Prostate gland (tissue), 2 donors: ENCODE data around the gene MT2A. TPM values are rescaled to one million over a fixed set of nuclear protein-coding genes. Genes with fewer than 3 reads are reported as not detected.

Source experiments
- DNase-seq: peaks from one replicate; pipeline ENCODE4 v3.0.0-alpha.2; 2019; ENCODE audit warnings: low spot score
- H3K27ac ChIP-seq, 2 donors: fragments of 200-600 bp; sonication (generic); 2 replicates each; pipeline ENCODE4 v1.5.1; 2017 to 2019
- H3K27me3 ChIP-seq: fragments of 200-600 bp; sonication (generic); replicated peaks from 2 replicates; pipeline ENCODE4 v1.5.1; 2019; ENCODE audit not compliant: insufficient read depth
- H3K36me3 ChIP-seq, 2 donors: fragments of 200-600 bp; sonication (generic); 1 replicate in 1 of 2; 2 replicates in 1 of 2; pipeline versions ENCODE4 v1.5.1 to v1.8.1; 2017 to 2019
- H3K4me1 ChIP-seq: fragments of 200-600 bp; sonication (generic); replicated peaks from 2 replicates; pipeline ENCODE4 v1.5.1; 2019
- H3K4me3 ChIP-seq, 2 donors: fragments of 200-600 bp; sonication (generic); 2 replicates each; pipeline ENCODE4 v1.5.1; 2017 to 2019
- H3K9me3 ChIP-seq: fragments of 200-600 bp; sonication (generic); 2 replicates; pipeline ENCODE4 v1.5.1; 2017
- POLR2A ChIP-seq: fragments of 450-650 bp; IDR thresholded peaks from one replicate; pipeline ENCODE4 v1.6.1; 2016; ENCODE audit warnings: antibody characterized with exemption, mild to moderate bottlenecking
- POLR2AphosphoS5 ChIP-seq: sonication (generic); formaldehyde crosslinking; IDR thresholded peaks from one replicate; pipeline ENCODE4 v1.6.1; 2017; ENCODE audit warnings: antibody characterized with exemption
- WGBS: methylation state at CpG from one replicate; pipeline ENCODE4 v1.1.5; 2018; 5-methylcytosine and 5-hydroxymethylcytosine counted together
- intact Hi-C: fragments of 100-400 bp; cut with DNase I; formaldehyde crosslinking; loops from one replicate; pipeline ENCODE4 v1.14.2; 2022
- total RNA-seq, 2 donors: library from RNA; depleted of rRNA; stranded (reverse); fragments of >200 nt; gene quantifications; one replicate each; pipeline ENCODE4 v1.1.0, GENCODE V29; 2016
- TF ChIP-seq, protein P1 (sequence below), 4 experiments: fragments of 200-600 bp in 2 of 4; fragments of 450-650 bp in 2 of 4; sonication (generic) in 2 of 4; IDR thresholded peaks; 1 replicate in 3 of 4; 2 replicates in 1 of 4; pipeline ENCODE4 v1.5.1; 2016 to 2019; ENCODE audit warnings: antibody characterized with exemption in 4 of 4, mild to moderate bottlenecking in 2 of 4, moderate library complexity in 2 of 4

Gene MT2A
- 100 to 1,000 TPM; 134 to 214 TPM for total RNA-seq

DNA sequence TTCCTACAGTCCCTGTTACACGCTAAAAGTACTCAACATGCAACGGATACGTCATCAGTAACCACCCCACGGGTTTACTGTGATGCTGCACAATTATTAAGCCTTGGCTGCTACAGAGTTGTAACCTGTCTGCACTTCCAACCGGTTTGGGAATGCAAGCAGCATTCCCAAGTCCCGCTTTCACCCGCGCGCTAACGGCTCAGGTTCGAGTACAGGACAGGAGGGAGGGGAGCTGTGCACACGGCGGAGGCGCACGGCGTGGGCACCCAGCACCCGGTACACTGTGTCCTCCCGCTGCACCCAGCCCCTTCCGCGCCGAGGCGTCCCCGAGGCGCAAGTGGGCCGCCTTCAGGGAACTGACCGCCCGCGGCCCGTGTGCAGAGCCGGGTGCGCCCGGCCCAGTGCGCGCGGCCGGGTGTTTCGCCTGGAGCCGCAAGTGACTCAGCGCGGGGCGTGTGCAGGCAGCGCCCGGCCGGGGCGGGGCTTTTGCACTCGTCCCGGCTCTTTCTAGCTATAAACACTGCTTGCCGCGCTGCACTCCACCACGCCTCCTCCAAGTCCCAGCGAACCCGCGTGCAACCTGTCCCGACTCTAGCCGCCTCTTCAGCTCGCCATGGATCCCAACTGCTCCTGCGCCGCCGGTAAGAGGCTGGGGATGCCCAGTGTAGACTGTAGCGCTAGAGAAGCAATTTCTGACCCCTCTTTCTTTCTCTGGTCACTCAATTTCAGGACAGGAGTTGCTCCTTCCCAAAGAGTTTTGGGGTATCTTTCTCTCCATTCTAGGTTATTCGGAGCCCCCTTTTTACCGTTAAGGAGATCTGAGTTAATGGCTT lies at the start of gene MT2A:
TSS of gene MT2A (plus strand) at position 542 of the 833 bp plus-strand sequence. CDS start at position 614, 72 bp downstream.
- Histone ChIP-seq H3K27me3 (no peaks in the 10 kb centered on the region), H3K4me3 (peak within 1 kb of the TSS; percentile 33 to 57), H3K27ac (peak within 1 kb of the TSS; percentile 86 to 90), H3K4me1 (peaks cover 22% of the 10 kb centered on the region), H3K9me3 (no peaks in the 10 kb centered on the region), H3K36me3 (no peaks in the 10 kb centered on the region)
- intact Hi-C loops = loop anchor here (5.0 kb wide), 1 partner anchor 74 kb away; the partner anchor contains the start of gene MT1X
- 9% methylated on average over 44 of the region's 62 CpGs for WGBS
- peak; percentile 77 for TF ChIP-seq POLR2A
- TF ChIP-seq POLR2AphosphoS5 = peak; percentile 78
- TF ChIP-seq, protein P1, sequence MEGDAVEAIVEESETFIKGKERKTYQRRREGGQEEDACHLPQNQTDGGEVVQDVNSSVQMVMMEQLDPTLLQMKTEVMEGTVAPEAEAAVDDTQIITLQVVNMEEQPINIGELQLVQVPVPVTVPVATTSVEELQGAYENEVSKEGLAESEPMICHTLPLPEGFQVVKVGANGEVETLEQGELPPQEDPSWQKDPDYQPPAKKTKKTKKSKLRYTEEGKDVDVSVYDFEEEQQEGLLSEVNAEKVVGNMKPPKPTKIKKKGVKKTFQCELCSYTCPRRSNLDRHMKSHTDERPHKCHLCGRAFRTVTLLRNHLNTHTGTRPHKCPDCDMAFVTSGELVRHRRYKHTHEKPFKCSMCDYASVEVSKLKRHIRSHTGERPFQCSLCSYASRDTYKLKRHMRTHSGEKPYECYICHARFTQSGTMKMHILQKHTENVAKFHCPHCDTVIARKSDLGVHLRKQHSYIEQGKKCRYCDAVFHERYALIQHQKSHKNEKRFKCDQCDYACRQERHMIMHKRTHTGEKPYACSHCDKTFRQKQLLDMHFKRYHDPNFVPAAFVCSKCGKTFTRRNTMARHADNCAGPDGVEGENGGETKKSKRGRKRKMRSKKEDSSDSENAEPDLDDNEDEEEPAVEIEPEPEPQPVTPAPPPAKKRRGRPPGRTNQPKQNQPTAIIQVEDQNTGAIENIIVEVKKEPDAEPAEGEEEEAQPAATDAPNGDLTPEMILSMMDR (IDR thresholded peaks at IDR 0.05) = no peak
- peak; percentile 95 for DNase-seq

DNA sequence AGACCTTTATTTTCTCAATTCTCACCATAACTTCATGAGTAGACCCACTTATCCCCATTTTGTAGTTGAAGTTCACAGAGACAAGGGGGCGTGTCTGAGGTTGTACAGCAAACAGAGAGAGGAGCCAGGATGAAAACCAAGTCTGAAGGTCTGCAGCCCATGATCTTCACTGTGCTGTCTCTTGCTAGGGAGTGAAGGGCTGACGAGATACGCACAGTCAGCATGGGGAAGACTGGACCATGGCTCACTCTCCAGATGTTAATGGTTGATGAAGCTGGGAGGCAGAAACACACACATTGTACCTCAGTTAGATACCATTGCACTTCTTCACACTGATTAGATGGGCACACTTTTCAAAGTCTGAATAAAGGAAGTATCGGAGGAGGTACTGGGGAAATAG lies 49.3 kb upstream of the MT2A start:
- no peak for DNase-seq
- WGBS = 85% methylated on average over 4 of the region's 4 CpGs
- Histone ChIP-seq H3K27me3 (no peaks in the 10 kb centered on the region), H3K27ac (no peak overlapping the region), H3K4me3 (no peak overlapping the region), H3K9me3 (no peaks in the 10 kb centered on the region), H3K36me3 (no peaks in the 10 kb centered on the region), H3K4me1 (no peaks in the 10 kb centered on the region)
- intact Hi-C loops = no loop called here
- TF ChIP-seq, protein P1 (IDR thresholded peaks at IDR 0.05) = no peak
- TF ChIP-seq POLR2AphosphoS5 (no peak), POLR2A (no peak)

DNA sequence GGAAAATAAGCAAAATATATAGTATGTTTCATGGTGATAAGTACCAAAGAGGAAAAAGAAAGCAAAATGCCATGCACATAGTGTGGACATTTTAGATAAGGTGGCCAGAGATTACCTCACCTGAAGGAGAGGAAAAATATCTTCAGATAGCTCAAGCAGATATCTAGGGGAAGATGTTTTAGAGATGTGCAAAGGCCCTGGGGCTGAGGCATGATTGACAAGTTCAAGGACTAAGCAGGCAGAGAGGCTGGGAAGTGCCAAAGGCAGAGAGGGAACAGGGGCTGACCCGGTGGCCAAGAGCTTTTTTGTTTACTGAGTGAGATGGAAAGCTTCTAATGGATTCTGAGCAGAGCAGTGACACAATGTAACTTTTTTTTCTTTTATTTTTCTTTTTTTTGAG lies 47.9 kb upstream of the MT2A start:
- H3K9me3 ChIP-seq = no peaks in the 10 kb centered on the region
- intact Hi-C loops = no loop called here
- no peaks in the 10 kb centered on the region for H3K27me3 ChIP-seq
- no peak overlapping the region for H3K4me3 ChIP-seq
- 44% methylated on average over 1 of the region's 1 CpG for WGBS
- H3K36me3 ChIP-seq = no peaks in the 10 kb centered on the region
- H3K27ac ChIP-seq = no peak overlapping the region
- no peaks in the 10 kb centered on the region for H3K4me1 ChIP-seq
- TF ChIP-seq POLR2AphosphoS5 (no peak), POLR2A (no peak)
- TF ChIP-seq, protein P1 (IDR thresholded peaks at IDR 0.05) = no peak
- no peak for DNase-seq

DNA sequence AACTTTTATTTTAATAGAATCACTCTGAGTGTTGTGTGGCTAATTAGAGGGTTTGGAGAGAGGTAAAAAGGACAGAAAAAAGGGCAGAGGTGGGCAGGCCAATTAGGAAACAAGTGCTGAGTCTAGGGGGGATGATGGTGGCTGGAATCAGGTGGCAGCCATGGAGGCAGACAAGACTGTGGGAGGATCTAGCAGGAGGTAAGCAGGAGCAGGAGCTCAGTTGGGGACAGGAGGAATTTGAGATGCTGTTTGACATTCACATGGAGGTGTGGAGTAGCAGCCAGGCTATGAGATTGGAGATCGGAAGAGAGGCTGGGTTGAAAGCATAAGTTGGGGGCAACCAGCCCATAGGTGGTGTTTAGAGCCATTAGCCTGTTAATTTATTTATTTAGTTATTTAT lies 47.3 kb upstream of the MT2A start:
- intact Hi-C loops = no loop called here
- no peak for DNase-seq

More for the DNA sequence above, 47.3 kb upstream of the MT2A start:
- TF ChIP-seq POLR2A (no peak), POLR2AphosphoS5 (no peak)
- TF ChIP-seq, protein P1 (IDR thresholded peaks at IDR 0.05) = no peak
- no peaks in the 10 kb centered on the region for H3K9me3 ChIP-seq
- no peak overlapping the region for H3K27ac ChIP-seq
- no peaks in the 10 kb centered on the region for H3K4me1 ChIP-seq
- no peaks in the 10 kb centered on the region for H3K36me3 ChIP-seq
- H3K27me3 ChIP-seq = no peaks in the 10 kb centered on the region
- 68% methylated on average over 1 of the region's 1 CpG for WGBS
- no peak overlapping the region for H3K4me3 ChIP-seq
